ENCODE measurements around the gene KPTN.

The KPTN gene

DNA sequence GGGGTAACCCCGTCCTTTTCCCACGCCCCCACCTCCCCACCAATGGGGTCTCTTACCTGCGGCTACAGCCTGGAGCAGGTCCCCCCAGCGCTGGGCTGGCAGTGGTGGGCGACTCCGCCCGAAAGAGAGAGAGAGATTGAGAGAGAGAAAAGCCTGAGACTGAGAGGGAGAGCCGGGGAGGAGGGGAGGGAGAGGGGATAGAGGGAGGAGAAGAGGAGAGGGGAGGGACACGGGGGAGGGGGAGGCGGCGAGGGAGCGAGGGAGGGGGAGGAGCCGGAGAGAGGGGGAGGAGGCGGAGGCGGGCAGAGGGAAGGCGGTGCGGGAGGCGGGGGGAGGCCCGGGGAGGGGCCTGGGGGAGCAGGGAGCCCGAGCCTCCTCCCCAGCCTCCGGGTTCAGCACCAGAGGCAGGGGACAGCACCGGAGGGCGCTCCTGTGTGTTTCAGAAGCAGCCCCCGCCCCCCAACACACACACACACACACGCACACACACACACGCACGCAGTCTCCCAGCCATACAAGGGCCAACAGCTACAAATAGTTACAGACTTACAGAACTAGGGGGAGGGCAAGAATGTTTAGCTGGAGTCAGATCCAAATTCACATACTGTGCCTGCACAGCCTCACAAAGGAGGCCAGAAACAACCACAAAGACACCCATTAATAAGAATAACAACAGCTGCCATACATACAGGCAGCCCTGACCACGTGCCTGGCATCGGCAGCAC, 12.1 kb downstream of the KPTN start, which contains the start of gene SLC8A2:
Gene SLC8A2, minus strand, starts transcription at position 161 of the 725 bp plus-strand sequence. CDS start 5,490 bp downstream, outside the sequence.
- TF ChIP-seq, protein P1, sequence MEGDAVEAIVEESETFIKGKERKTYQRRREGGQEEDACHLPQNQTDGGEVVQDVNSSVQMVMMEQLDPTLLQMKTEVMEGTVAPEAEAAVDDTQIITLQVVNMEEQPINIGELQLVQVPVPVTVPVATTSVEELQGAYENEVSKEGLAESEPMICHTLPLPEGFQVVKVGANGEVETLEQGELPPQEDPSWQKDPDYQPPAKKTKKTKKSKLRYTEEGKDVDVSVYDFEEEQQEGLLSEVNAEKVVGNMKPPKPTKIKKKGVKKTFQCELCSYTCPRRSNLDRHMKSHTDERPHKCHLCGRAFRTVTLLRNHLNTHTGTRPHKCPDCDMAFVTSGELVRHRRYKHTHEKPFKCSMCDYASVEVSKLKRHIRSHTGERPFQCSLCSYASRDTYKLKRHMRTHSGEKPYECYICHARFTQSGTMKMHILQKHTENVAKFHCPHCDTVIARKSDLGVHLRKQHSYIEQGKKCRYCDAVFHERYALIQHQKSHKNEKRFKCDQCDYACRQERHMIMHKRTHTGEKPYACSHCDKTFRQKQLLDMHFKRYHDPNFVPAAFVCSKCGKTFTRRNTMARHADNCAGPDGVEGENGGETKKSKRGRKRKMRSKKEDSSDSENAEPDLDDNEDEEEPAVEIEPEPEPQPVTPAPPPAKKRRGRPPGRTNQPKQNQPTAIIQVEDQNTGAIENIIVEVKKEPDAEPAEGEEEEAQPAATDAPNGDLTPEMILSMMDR (IDR thresholded peaks at IDR 0.05; ENCODE audit: low read depth, low read length): no peak
- DNase-seq (ENCODE audit: extremely low read depth, low read depth): peak; percentile 28

DNA sequence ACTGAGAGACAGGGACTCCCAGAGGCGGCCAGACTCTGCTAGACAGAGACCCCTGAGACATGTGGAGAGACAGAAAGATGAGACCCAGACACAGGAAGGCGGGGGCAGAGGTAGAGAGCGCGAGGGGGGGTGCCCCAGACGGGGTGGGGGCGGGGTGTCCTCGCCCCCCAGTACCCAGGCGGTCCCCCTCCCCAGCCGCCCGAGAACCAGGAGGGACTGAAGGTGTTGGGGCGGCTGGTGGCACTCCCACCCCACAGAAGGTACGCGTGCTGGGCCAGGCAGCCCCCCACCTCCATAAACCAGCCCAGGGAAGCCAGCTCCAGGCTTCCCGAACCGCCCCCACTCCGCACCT, 12.7 kb downstream of the KPTN start:
- no peak for DNase-seq (ENCODE audit: extremely low read depth, low read depth)

DNA sequence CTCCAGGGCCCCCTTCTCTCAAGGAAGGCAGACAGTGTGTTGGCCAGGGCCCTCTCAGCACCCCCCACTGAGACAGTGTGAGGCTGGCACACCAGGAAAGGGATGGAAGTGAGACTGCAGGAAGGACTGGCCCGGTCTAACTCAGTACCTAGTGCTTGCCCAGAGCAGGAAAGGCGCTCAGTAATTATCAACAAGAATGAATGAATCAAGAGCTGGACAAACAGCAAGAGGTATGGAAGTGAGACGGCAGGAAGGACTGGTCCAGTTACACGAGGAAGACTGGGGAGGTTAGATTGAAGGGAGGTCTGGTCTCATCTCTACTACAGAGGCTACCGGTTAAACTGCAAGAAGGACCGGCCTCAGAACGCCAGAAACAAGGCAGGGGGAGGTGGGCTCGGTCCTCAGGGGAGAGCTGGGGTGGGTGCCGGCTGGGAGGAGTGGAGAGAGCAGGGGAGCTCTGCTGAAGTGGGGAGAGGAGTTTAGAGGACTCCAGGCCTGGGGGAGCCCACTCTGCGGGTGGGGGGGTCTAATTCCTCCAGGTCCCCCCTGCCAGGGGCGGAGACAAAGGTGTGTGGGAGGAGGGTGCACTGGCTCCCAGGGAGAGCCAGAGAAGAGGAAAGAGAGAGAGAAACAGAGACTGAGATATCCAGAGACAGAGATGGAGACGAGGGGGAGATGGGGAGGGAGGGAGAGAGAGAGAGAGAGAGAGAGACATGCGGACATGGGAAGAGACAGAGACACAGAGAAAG, 13.4 kb downstream of the KPTN start:
- TF ChIP-seq, protein P1 (IDR thresholded peaks at IDR 0.05; ENCODE audit: low read depth, low read length): no peak
- no peak for DNase-seq (ENCODE audit: extremely low read depth, low read depth)

More for the DNA sequence above, 12.7 kb downstream of the KPTN start:
- TF ChIP-seq, protein P1 (IDR thresholded peaks at IDR 0.05; ENCODE audit: low read depth, low read length): no peak

GRCh38 chr19:47469719-47470118, 14.3 kb downstream of the KPTN start:
- TF ChIP-seq, protein P1 (IDR thresholded peaks at IDR 0.05; ENCODE audit: low read depth, low read length): no peak

DNA sequence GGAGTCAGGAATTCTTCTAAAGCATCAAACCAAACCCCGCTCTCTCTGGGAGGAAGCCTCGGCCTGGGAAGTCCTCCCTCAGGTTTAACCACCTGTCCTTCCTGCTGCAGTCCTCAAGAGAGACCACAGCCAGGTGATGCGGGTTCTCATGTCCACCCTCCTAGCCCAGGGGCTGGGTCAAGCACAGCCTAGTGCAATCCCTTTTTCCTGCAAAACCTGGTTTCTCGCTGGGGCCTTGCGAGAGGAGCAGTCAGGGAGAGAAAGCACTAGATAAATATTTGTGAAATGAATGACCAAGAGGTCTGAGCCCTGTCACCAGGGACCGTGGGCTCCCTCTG, 14.7 kb downstream of the KPTN start:
- DNase-seq (ENCODE audit: extremely low read depth, low read depth): no peak
- TF ChIP-seq, protein P1 (IDR thresholded peaks at IDR 0.05; ENCODE audit: low read depth, low read length): no peak

More at GRCh38 chr19:47469719-47470118, 14.3 kb downstream of the KPTN start:
- DNase-seq (ENCODE audit: extremely low read depth, low read depth): no peak

DNA sequence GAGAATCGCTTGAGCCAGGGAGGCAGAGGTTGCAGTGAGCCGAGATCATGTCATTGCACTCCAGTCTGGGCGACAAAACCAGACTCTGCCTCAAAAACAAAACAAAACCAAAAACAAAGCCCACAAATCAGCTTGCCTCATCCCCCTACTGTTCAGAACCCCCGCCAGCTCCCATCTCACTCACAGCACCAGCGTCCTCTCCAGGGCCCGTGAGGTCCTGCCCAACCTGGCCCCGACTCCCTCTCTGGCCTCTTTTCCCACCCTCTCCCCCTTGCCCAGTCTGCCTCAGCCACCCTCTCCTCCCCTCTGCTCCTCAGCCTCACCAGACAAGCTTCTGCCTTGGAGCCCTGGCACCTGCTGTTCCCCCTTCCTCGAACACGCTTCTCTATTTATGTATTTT, 16.1 kb downstream of the KPTN start:
- no peak for DNase-seq (ENCODE audit: extremely low read depth, low read depth)
- TF ChIP-seq, protein P1 (IDR thresholded peaks at IDR 0.05; ENCODE audit: low read depth, low read length): no peak

GRCh38 chr19:47465957-47466356, 18.1 kb downstream of the KPTN start:
- no peak for DNase-seq (ENCODE audit: extremely low read depth, low read depth)
- TF ChIP-seq, protein P1 (IDR thresholded peaks at IDR 0.05; ENCODE audit: low read depth, low read length): no peak

Measured in AG09319 (cell line).